ENCODE results near the gene SPEM3. TPM values are rescaled to one million over a fixed set of nuclear protein-coding genes. Genes with fewer than 3 reads are reported as not detected.

Gene SPEM3
- total RNA-seq, 2 experiments from 2014 or later = not detected

- intact Hi-C loops (cut with micrococcal nuclease; ENCODE audit: unreplicated experiment) = no loop called here
- DNase-seq (ENCODE audit: low spot score) = peak; percentile 85
- H3K4me1 ChIP-seq (ENCODE audit: insufficient read depth, low read length, poor library complexity, severe bottlenecking) = peaks cover 9% of the 10 kb centered on the region
- no peaks in the 10 kb centered on the region for H3K79me2 ChIP-seq (ENCODE audit: insufficient read depth, low read depth, low read length)
- peak within 1 kb of the TSS; percentile 72 for H3K4me3 ChIP-seq (ENCODE audit: low read depth, low read length, poor library complexity, severe bottlenecking)
- peaks cover 12% of the 10 kb centered on the region; the same call in 1 of the 2 replicates for H3K36me3 ChIP-seq (ENCODE audit: insufficient read depth, low read length)
- no TSS peak for BruUV-seq (replicated peaks)
- peak within 1 kb of the TSS; percentile 63 for H2AFZ ChIP-seq (ENCODE audit: low read length)
- no peaks in the 10 kb centered on the region for H3K9me3 ChIP-seq (ENCODE audit: low read length)
- peak within 1 kb of the TSS; percentile 80 for H3K4me2 ChIP-seq (ENCODE audit: low read length)
- no peaks in the 10 kb centered on the region for H4K20me1 ChIP-seq (ENCODE audit: insufficient read depth, low read length)
- POLR2A ChIA-PET = interaction anchor here (0.6 to 1.0 kb wide), 3 partner anchors 9 to 271 kb away, joined by 3 to 7 read pairs (median 3); partner anchors contain the start of gene TMEM256
- H3K9me2 ChIP-seq (ENCODE audit: insufficient read depth, low read length) = no peaks in the 10 kb centered on the region
- H3K27ac ChIP-seq (ENCODE audit: low read depth, low read length, poor library complexity, severe bottlenecking) = peak within 1 kb of the TSS; percentile 9
- CTCF ChIA-PET (ENCODE audit: unreplicated experiment) = interaction anchor here (0.6 kb wide), 1 partner anchor 39 kb away, joined by 3 read pairs; no protein-coding TSS in a partner anchor
- TF ChIP-seq, protein P1, sequence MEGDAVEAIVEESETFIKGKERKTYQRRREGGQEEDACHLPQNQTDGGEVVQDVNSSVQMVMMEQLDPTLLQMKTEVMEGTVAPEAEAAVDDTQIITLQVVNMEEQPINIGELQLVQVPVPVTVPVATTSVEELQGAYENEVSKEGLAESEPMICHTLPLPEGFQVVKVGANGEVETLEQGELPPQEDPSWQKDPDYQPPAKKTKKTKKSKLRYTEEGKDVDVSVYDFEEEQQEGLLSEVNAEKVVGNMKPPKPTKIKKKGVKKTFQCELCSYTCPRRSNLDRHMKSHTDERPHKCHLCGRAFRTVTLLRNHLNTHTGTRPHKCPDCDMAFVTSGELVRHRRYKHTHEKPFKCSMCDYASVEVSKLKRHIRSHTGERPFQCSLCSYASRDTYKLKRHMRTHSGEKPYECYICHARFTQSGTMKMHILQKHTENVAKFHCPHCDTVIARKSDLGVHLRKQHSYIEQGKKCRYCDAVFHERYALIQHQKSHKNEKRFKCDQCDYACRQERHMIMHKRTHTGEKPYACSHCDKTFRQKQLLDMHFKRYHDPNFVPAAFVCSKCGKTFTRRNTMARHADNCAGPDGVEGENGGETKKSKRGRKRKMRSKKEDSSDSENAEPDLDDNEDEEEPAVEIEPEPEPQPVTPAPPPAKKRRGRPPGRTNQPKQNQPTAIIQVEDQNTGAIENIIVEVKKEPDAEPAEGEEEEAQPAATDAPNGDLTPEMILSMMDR (conservative IDR thresholded peaks at IDR 0.05; ENCODE audit: low read length) = no peak; the same call in 1 of the 2 replicates
- no peak for TF ChIP-seq EZH2phosphoT487 (IDR thresholded peaks at IDR 0.05; ENCODE audit: borderline replicate concordance, low read depth, low read length)
Observed at GRCh38 chr17:7394452-7395191, 34.0 kb upstream of the SPEM3 start, which contains the start of gene PLSCR3. Gene PLSCR3 (minus strand): TSS chr17:7394525. CDS start chr17:7394110, 415 bp downstream.

GRCh38 chr17:7396147-7396546 is 32.5 kb upstream of the SPEM3 start:
- DNase-seq (ENCODE audit: low spot score) = no peak
- no peaks in the 10 kb centered on the region for H3K9me3 ChIP-seq (ENCODE audit: low read length)
- H3K36me3 ChIP-seq (ENCODE audit: insufficient read depth, low read length) = peaks cover 12% of the 10 kb centered on the region; the same call in 1 of the 2 replicates
- H3K4me3 ChIP-seq (ENCODE audit: low read depth, low read length, poor library complexity, severe bottlenecking) = no peak overlapping the region
- intact Hi-C loops (cut with micrococcal nuclease; ENCODE audit: unreplicated experiment) = no loop called here
- ChIA-PET CTCF (ENCODE audit: unreplicated experiment) (no interaction called here), POLR2A (no interaction called here)
- H2AFZ ChIP-seq (ENCODE audit: low read length) = no peak overlapping the region
- TF ChIP-seq EZH2phosphoT487 (IDR thresholded peaks at IDR 0.05; ENCODE audit: borderline replicate concordance, low read depth, low read length) = no peak
- TF ChIP-seq, protein P1 (conservative IDR thresholded peaks at IDR 0.05; ENCODE audit: low read length) = no peak
- no peak overlapping the region for H3K4me2 ChIP-seq (ENCODE audit: low read length)
- no peaks in the 10 kb centered on the region for H3K9me2 ChIP-seq (ENCODE audit: insufficient read depth, low read length)
- BruUV-seq (replicated peaks) = no TSS peak
- no peaks in the 10 kb centered on the region for H3K79me2 ChIP-seq (ENCODE audit: insufficient read depth, low read depth, low read length)
- no peak overlapping the region for H3K27ac ChIP-seq (ENCODE audit: low read depth, low read length, poor library complexity, severe bottlenecking)
- no peaks in the 10 kb centered on the region for H4K20me1 ChIP-seq (ENCODE audit: insufficient read depth, low read length)
- H3K4me1 ChIP-seq (ENCODE audit: insufficient read depth, low read length, poor library complexity, severe bottlenecking) = peaks cover 9% of the 10 kb centered on the region

DNA sequence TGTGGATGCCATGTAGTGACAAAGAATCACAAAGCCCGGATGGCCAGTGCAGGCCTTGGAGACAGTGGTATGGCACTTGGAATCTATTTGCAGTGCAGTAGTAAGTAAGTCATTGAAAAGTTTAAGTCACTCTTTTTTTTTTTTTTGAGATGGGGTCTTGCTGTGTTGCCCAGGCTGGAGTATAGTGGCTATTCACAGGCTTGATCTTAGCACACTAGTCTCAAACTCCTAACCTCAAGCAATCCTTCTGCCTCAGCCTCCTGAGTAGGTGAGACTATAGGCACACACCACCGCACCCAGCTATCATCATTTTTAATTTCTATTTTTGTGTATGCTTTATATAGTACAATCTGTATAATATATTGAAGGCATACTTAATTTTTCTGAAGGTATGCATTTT is 30.0 kb upstream of the SPEM3 start:
- Histone ChIP-seq H3K9me2 (ENCODE audit: insufficient read depth, low read length) (no peaks in the 10 kb centered on the region), H3K4me2 (ENCODE audit: low read length) (no peak overlapping the region), H3K79me2 (ENCODE audit: insufficient read depth, low read depth, low read length) (no peaks in the 10 kb centered on the region), H3K4me1 (ENCODE audit: insufficient read depth, low read length, poor library complexity, severe bottlenecking) (peaks cover 9% of the 10 kb centered on the region), H3K4me3 (ENCODE audit: low read depth, low read length, poor library complexity, severe bottlenecking) (no peak overlapping the region), H3K9me3 (ENCODE audit: low read length) (no peaks in the 10 kb centered on the region), H4K20me1 (ENCODE audit: insufficient read depth, low read length) (no peaks in the 10 kb centered on the region), H3K27ac (ENCODE audit: low read depth, low read length, poor library complexity, severe bottlenecking) (no peak overlapping the region), H3K36me3 (ENCODE audit: insufficient read depth, low read length) (no peaks in the 10 kb centered on the region), H2AFZ (ENCODE audit: low read length) (no peak overlapping the region)
- no TSS peak for BruUV-seq (replicated peaks)
- POLR2A ChIA-PET = interaction anchor here (0.6 to 1.0 kb wide), 4 partner anchors 11 to 134 kb away, joined by 3 to 4 read pairs (median 3); no protein-coding TSS in a partner anchor
- DNase-seq (ENCODE audit: low spot score) = no peak
- no peak for TF ChIP-seq EZH2phosphoT487 (IDR thresholded peaks at IDR 0.05; ENCODE audit: borderline replicate concordance, low read depth, low read length)
- TF ChIP-seq, protein P1 (conservative IDR thresholded peaks at IDR 0.05; ENCODE audit: low read length) = no peak
- CTCF ChIA-PET (ENCODE audit: unreplicated experiment) = no interaction called here
- intact Hi-C loops (cut with micrococcal nuclease; ENCODE audit: unreplicated experiment) = no loop called here
